HEK293 (cell line): ENCODE results near the gene SYPL2.

Experiments used
- CTCF ChIA-PET: fragments of 350-600 bp; formaldehyde crosslinking; extraction: SDS; loops from one replicate; lab custom pipeline; 2021; ENCODE audit warnings: antibody characterized with exemption; lab: Yijun Ruan, JAX
- POLR2A ChIA-PET: fragments of 300-600 bp; formaldehyde crosslinking; extraction: SDS; loops from one replicate; lab custom pipeline; 2020; ENCODE audit warnings: antibody characterized with exemption, inconsistent platforms; lab: Yijun Ruan, JAX
- H3K27ac ChIP-seq: fragments of 200-500 bp; sonication (Bioruptor generic); 2 replicates; pipeline ENCODE4 v1.5.1; 2014; ENCODE audit warnings: low read depth, low read length, control low read depth, inconsistent platforms; ENCODE audit errors: extremely low read depth
- H3K36me3 ChIP-seq, 2 experiments: fragments of 200-500 bp in 1 of 2; sonication (Bioruptor generic) in 1 of 2; 1 replicate in 1 of 2; 2 replicates in 1 of 2; pipeline ENCODE4 v1.5.1; 2014 to 2017; ENCODE audit warnings: inconsistent platforms in 2 of 2, low read length in 2 of 2; ENCODE audit not compliant: control insufficient read depth in 2 of 2, insufficient read depth in 1 of 2
- H3K4me1 ChIP-seq: fragments of 200-500 bp; sonication (Bioruptor generic); 2 replicates; pipeline ENCODE4 v1.5.1; 2014; ENCODE audit warnings: mild to moderate bottlenecking, low read length, inconsistent platforms; ENCODE audit not compliant: control insufficient read depth, insufficient read depth
- H3K4me3 ChIP-seq: 2 replicates; pipeline ENCODE4 v1.5.1; 2011; ENCODE audit warnings: low read depth, mild to moderate bottlenecking, control low read depth, low read length, moderate library complexity
- H3K9me3 ChIP-seq: fragments of 200-500 bp; sonication (Bioruptor generic); 2 replicates; pipeline ENCODE4 v1.5.1; 2014; ENCODE audit warnings: low read depth, low read length, inconsistent platforms; ENCODE audit not compliant: control insufficient read depth, insufficient read depth
- BCL11A ChIP-seq: fragments of 450-650 bp; formaldehyde crosslinking; IDR thresholded peaks from 2 replicates; pipeline ENCODE4 v1.5.1; 2016; ENCODE audit warnings: low read depth, missing biosample characterization, missing genetic modification characterization
- GFI1B ChIP-seq: fragments of 450-650 bp; formaldehyde crosslinking; IDR thresholded peaks from 2 replicates; pipeline ENCODE4 v1.5.1; 2016; ENCODE audit warnings: missing biosample characterization, missing genetic modification characterization
- HOXA7 ChIP-seq: sonication (generic); formaldehyde crosslinking; IDR thresholded peaks from 2 replicates; pipeline ENCODE4 v1.8.1; 2022; ENCODE audit warnings: missing genetic modification reagents, borderline replicate concordance
- PRDM6 ChIP-seq: fragments of 450-650 bp; formaldehyde crosslinking; IDR thresholded peaks from 2 replicates; pipeline ENCODE4 v1.5.1; 2017; ENCODE audit warnings: missing biosample characterization, missing genetic modification characterization
- SCRT2 ChIP-seq: fragments of 450-650 bp; formaldehyde crosslinking; IDR thresholded peaks from 2 replicates; pipeline ENCODE4 v1.5.1; 2016; ENCODE audit warnings: missing biosample characterization, missing genetic modification characterization
- ZNF140 ChIP-seq: fragments of 450-650 bp; formaldehyde crosslinking; IDR thresholded peaks from 2 replicates; pipeline ENCODE4 v1.5.1; 2016; ENCODE audit warnings: missing biosample characterization, missing genetic modification characterization
- ZNF26 ChIP-seq: fragments of 450-650 bp; formaldehyde crosslinking; IDR thresholded peaks from 2 replicates; pipeline ENCODE4 v1.5.1; 2016; ENCODE audit warnings: missing biosample characterization, missing genetic modification characterization
- ZNF366 ChIP-seq: fragments of 450-650 bp; formaldehyde crosslinking; conservative IDR thresholded peaks from 2 replicates; pipeline ENCODE4 v1.5.1; 2016; ENCODE audit warnings: missing biosample characterization, missing genetic modification characterization
- ZNF544 ChIP-seq: fragments of 450-650 bp; formaldehyde crosslinking; IDR thresholded peaks from 2 replicates; pipeline ENCODE4 v1.5.0; 2017; ENCODE audit warnings: missing biosample characterization, missing genetic modification characterization
- ZNF571 ChIP-seq: fragments of 450-650 bp; formaldehyde crosslinking; IDR thresholded peaks from 2 replicates; pipeline ENCODE4 v1.5.0; 2017; ENCODE audit warnings: missing biosample characterization, missing genetic modification characterization
- ZNF830 ChIP-seq: fragments of 450-650 bp; IDR thresholded peaks from 2 replicates; pipeline ENCODE4 v1.5.0; 2018; ENCODE audit warnings: missing biosample characterization, missing genetic modification characterization, low read depth, mild to moderate bottlenecking, moderate library complexity
- ZSCAN30 ChIP-seq: fragments of 450-650 bp; IDR thresholded peaks from 2 replicates; pipeline ENCODE4 v1.5.1; 2018; ENCODE audit warnings: missing biosample characterization, mild to moderate bottlenecking, missing genetic modification characterization, moderate library complexity
- ZXDB ChIP-seq: fragments of 450-650 bp; formaldehyde crosslinking; IDR thresholded peaks from 2 replicates; pipeline ENCODE4 v1.5.1; 2016; ENCODE audit warnings: missing biosample characterization, missing genetic modification characterization
- TF ChIP-seq, protein P1 (sequence below): fragments of 450-650 bp; formaldehyde crosslinking; IDR thresholded peaks from 2 replicates; pipeline ENCODE4 v1.5.1; 2016; ENCODE audit warnings: missing biosample characterization, missing genetic modification characterization, low read depth
- TF ChIP-seq, protein P2 (sequence below): fragments of 450-650 bp; formaldehyde crosslinking; IDR thresholded peaks from 2 replicates; pipeline ENCODE4 v1.5.1; 2016; ENCODE audit warnings: missing biosample characterization, missing genetic modification characterization
- TF ChIP-seq, protein P3 (sequence below): fragments of 450-650 bp; formaldehyde crosslinking; IDR thresholded peaks from 2 replicates; pipeline ENCODE4 v1.5.1; 2017; ENCODE audit warnings: missing biosample characterization, missing genetic modification characterization

The SYPL2 gene

DNA sequence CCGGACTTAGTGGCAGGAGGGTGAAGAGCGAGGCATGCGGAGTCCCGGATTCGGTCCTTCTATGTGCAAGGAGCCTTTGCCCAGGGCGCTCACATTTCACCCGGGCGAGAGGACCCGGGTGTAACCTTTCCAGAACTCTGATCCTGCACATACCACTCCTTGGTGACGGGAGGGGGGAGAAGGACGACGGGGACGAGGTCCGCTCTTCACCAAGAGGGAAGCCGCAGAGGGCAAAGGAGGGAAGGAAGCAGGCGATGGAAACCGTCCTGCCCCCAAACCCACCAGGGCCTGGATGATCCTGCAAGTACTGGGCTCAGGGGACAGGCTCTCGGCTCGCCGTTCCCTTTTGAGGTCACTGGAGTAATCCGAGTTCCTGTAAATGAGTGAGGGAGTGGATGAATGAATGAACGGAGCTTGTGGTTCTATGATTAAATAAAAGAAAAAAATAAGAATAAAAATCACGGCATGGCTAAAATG, 993 bp downstream of the SYPL2 start:
- ChIA-PET POLR2A (interaction anchor here (1.1 kb wide), 1 partner anchor 41 kb away, joined by 4 read pairs; the partner anchor contains the start of gene PSMA5), CTCF (no interaction called here)
- H3K9me3 ChIP-seq: no peaks in the 10 kb centered on the region
- no peaks in the 10 kb centered on the region for H3K36me3 ChIP-seq
- H3K4me3 ChIP-seq: no peak overlapping the region; the same call in 1 of the 2 replicates
- no peak for TF ChIP-seq ZNF26 (tag by site-specific recombination)
- TF ChIP-seq, protein P1, sequence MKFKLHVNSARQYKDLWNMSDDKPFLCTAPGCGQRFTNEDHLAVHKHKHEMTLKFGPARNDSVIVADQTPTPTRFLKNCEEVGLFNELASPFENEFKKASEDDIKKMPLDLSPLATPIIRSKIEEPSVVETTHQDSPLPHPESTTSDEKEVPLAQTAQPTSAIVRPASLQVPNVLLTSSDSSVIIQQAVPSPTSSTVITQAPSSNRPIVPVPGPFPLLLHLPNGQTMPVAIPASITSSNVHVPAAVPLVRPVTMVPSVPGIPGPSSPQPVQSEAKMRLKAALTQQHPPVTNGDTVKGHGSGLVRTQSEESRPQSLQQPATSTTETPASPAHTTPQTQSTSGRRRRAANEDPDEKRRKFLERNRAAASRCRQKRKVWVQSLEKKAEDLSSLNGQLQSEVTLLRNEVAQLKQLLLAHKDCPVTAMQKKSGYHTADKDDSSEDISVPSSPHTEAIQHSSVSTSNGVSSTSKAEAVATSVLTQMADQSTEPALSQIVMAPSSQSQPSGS (tag by site-specific recombination): no peak
- TF ChIP-seq ZNF366 (tag by site-specific recombination): no peak
- TF ChIP-seq, protein P2, sequence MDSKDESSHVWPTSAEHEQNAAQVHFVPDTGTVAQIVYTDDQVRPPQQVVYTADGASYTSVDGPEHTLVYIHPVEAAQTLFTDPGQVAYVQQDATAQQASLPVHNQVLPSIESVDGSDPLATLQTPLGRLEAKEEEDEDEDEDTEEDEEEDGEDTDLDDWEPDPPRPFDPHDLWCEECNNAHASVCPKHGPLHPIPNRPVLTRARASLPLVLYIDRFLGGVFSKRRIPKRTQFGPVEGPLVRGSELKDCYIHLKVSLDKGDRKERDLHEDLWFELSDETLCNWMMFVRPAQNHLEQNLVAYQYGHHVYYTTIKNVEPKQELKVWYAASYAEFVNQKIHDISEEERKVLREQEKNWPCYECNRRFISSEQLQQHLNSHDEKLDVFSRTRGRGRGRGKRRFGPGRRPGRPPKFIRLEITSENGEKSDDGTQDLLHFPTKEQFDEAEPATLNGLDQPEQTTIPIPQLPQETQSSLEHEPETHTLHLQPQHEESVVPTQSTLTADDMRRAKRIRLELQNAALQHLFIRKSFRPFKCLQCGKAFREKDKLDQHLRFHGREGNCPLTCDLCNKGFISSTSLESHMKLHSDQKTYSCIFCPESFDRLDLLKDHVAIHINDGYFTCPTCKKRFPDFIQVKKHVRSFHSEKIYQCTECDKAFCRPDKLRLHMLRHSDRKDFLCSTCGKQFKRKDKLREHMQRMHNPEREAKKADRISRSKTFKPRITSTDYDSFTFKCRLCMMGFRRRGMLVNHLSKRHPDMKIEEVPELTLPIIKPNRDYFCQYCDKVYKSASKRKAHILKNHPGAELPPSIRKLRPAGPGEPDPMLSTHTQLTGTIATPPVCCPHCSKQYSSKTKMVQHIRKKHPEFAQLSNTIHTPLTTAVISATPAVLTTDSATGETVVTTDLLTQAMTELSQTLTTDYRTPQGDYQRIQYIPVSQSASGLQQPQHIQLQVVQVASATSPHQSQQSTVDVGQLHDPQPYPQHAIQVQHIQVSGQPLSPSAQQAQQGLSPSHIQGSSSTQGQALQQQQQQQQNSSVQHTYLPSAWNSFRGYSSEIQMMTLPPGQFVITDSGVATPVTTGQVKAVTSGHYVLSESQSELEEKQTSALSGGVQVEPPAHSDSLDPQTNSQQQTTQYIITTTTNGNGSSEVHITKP (tag by site-specific recombination): 0 out of 2 replicates have a peak, but pooled peaks have one; percentile 22
- no peak for TF ChIP-seq ZNF544 (tag by site-specific recombination)
- no peak for TF ChIP-seq ZNF571 (tag by site-specific recombination)
- no peaks in the 10 kb centered on the region; the same call in 1 of the 2 replicates for H3K4me1 ChIP-seq
- H3K27ac ChIP-seq: no peak overlapping the region

GRCh38 chr1:109468061-109468460, 1.7 kb downstream of the SYPL2 start:
- H3K36me3 ChIP-seq: no peaks in the 10 kb centered on the region
- H3K9me3 ChIP-seq: no peaks in the 10 kb centered on the region
- CTCF ChIA-PET: interaction anchor here (0.6 to 2.3 kb wide), 3 partner anchors 11 to 422 kb away, joined by 5 to 13 read pairs (median 5); partner anchors contain the start of gene CYB561D1
- H3K4me3 ChIP-seq: no peak overlapping the region
- POLR2A ChIA-PET: interaction anchor here (1.1 kb wide), 1 partner anchor 42 kb away, joined by 4 read pairs; the partner anchor contains the start of gene PSMA5
- no peak overlapping the region for H3K27ac ChIP-seq
- no peaks in the 10 kb centered on the region; the same call in 1 of the 2 replicates for H3K4me1 ChIP-seq
- no peak for TF ChIP-seq GFI1B
- TF ChIP-seq PRDM6: no peak
- TF ChIP-seq HOXA7 (CRISPR knock-in tag): no peak
- TF ChIP-seq ZNF140 (tag by site-specific recombination): no peak
- TF ChIP-seq, protein P3, sequence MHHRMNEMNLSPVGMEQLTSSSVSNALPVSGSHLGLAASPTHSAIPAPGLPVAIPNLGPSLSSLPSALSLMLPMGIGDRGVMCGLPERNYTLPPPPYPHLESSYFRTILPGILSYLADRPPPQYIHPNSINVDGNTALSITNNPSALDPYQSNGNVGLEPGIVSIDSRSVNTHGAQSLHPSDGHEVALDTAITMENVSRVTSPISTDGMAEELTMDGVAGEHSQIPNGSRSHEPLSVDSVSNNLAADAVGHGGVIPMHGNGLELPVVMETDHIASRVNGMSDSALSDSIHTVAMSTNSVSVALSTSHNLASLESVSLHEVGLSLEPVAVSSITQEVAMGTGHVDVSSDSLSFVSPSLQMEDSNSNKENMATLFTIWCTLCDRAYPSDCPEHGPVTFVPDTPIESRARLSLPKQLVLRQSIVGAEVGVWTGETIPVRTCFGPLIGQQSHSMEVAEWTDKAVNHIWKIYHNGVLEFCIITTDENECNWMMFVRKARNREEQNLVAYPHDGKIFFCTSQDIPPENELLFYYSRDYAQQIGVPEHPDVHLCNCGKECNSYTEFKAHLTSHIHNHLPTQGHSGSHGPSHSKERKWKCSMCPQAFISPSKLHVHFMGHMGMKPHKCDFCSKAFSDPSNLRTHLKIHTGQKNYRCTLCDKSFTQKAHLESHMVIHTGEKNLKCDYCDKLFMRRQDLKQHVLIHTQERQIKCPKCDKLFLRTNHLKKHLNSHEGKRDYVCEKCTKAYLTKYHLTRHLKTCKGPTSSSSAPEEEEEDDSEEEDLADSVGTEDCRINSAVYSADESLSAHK (tag by site-specific recombination): no peak
- no peak for TF ChIP-seq SCRT2 (tag by site-specific recombination)
- no peak for TF ChIP-seq ZXDB
- TF ChIP-seq BCL11A (tag by site-specific recombination): no peak
- no peak for TF ChIP-seq ZSCAN30 (tag by site-specific recombination)
- TF ChIP-seq ZNF26 (tag by site-specific recombination): no peak
- no peak for TF ChIP-seq ZNF830 (tag by site-specific recombination)
